ENCODE data around the gene PRKCH.
A peak's percentile ranks its signal among the peaks of the same experiment; 100 is the strongest.

The PRKCH gene

DNA sequence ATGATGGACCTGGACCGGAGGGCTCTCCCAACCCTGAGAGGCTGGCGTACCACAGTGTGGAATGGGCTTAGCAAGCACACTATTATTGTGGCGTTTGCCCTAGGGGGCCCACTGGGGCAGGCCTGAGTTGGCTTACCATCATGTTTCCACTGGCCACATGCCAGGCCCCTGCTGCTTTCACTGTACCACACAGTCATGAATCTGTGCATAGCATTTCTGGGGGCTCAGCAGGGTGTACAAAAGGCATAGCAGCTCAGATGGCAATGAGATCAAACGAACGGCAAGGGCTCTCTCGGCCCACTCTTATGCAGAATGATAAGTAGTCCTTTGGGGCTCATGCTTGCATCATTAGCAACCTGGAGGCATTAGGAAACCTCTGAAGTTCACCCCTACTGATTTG, 236.9 kb downstream of the PRKCH start (continued):
- TF ChIP-seq, protein P1, sequence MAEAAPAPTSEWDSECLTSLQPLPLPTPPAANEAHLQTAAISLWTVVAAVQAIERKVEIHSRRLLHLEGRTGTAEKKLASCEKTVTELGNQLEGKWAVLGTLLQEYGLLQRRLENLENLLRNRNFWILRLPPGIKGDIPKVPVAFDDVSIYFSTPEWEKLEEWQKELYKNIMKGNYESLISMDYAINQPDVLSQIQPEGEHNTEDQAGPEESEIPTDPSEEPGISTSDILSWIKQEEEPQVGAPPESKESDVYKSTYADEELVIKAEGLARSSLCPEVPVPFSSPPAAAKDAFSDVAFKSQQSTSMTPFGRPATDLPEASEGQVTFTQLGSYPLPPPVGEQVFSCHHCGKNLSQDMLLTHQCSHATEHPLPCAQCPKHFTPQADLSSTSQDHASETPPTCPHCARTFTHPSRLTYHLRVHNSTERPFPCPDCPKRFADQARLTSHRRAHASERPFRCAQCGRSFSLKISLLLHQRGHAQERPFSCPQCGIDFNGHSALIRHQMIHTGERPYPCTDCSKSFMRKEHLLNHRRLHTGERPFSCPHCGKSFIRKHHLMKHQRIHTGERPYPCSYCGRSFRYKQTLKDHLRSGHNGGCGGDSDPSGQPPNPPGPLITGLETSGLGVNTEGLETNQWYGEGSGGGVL (tag by site-specific recombination; IDR thresholded peaks at IDR 0.05): 0 out of 2 replicates have a peak, but pooled peaks have one; percentile 35
- TF ChIP-seq ZNF292 (tag by site-specific recombination; IDR thresholded peaks at IDR 0.05; ENCODE audit: borderline replicate concordance, low read depth) (no peak), FEZF1 (tag by site-specific recombination; IDR thresholded peaks at IDR 0.05) (peak; percentile 98), SCRT1 (tag by site-specific recombination; IDR thresholded peaks at IDR 0.05; ENCODE audit: borderline replicate concordance) (no peak), ZNF223 (tag by site-specific recombination; IDR thresholded peaks at IDR 0.05) (no peak), ZNF792 (tag by site-specific recombination; IDR thresholded peaks at IDR 0.05) (no peak), ZNF311 (tag by site-specific recombination; IDR thresholded peaks at IDR 0.05; ENCODE audit: borderline replicate concordance) (no peak), ZSCAN16 (tag by site-specific recombination; IDR thresholded peaks at IDR 0.05) (peak; percentile 73), TRIM28 (IDR thresholded peaks at IDR 0.05; ENCODE audit: borderline replicate concordance, low read length) (no peak), ZNF169 (tag by site-specific recombination; IDR thresholded peaks at IDR 0.05) (no peak), ZXDB (tag by site-specific recombination; IDR thresholded peaks at IDR 0.05) (peak; percentile 92), KLF1 (tag by site-specific recombination; IDR thresholded peaks at IDR 0.05) (no peak), ZNF416 (tag by site-specific recombination; IDR thresholded peaks at IDR 0.05) (no peak), ZBTB21 (tag by site-specific recombination; IDR thresholded peaks at IDR 0.05) (peak; percentile 84), ZNF157 (tag by site-specific recombination; IDR thresholded peaks at IDR 0.05) (no peak), KLF16 (tag by site-specific recombination; IDR thresholded peaks at IDR 0.05) (no peak), SP2 (tag by site-specific recombination; IDR thresholded peaks at IDR 0.05) (no peak), KLF9 (tag by site-specific recombination; IDR thresholded peaks at IDR 0.05; ENCODE audit: low read depth) (no peak), ZFP37 (tag by site-specific recombination; IDR thresholded peaks at IDR 0.05) (no peak), ZNF830 (tag by site-specific recombination; IDR thresholded peaks at IDR 0.05; ENCODE audit: low read depth) (no peak), ZNF623 (tag by site-specific recombination; IDR thresholded peaks at IDR 0.05) (no peak), WT1 (tag by site-specific recombination; IDR thresholded peaks at IDR 0.05) (peak; percentile 46; the same call in 1 of the 2 replicates), ZNF664 (tag by site-specific recombination; IDR thresholded peaks at IDR 0.05) (no peak), PRDM1 (tag by site-specific recombination; IDR thresholded peaks at IDR 0.05) (no peak), ZFHX2 (tag by site-specific recombination; conservative IDR thresholded peaks at IDR 0.05) (peak; percentile 35; the same call in 1 of the 2 replicates)
- TF ChIP-seq, protein P2, sequence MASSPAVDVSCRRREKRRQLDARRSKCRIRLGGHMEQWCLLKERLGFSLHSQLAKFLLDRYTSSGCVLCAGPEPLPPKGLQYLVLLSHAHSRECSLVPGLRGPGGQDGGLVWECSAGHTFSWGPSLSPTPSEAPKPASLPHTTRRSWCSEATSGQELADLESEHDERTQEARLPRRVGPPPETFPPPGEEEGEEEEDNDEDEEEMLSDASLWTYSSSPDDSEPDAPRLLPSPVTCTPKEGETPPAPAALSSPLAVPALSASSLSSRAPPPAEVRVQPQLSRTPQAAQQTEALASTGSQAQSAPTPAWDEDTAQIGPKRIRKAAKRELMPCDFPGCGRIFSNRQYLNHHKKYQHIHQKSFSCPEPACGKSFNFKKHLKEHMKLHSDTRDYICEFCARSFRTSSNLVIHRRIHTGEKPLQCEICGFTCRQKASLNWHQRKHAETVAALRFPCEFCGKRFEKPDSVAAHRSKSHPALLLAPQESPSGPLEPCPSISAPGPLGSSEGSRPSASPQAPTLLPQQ (tag by site-specific recombination; IDR thresholded peaks at IDR 0.05): peak; percentile 98
- TF ChIP-seq, protein P3, sequence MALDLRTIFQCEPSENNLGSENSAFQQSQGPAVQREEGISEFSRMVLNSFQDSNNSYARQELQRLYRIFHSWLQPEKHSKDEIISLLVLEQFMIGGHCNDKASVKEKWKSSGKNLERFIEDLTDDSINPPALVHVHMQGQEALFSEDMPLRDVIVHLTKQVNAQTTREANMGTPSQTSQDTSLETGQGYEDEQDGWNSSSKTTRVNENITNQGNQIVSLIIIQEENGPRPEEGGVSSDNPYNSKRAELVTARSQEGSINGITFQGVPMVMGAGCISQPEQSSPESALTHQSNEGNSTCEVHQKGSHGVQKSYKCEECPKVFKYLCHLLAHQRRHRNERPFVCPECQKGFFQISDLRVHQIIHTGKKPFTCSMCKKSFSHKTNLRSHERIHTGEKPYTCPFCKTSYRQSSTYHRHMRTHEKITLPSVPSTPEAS (tag by site-specific recombination; IDR thresholded peaks at IDR 0.05): no peak
- TF ChIP-seq, protein P4, sequence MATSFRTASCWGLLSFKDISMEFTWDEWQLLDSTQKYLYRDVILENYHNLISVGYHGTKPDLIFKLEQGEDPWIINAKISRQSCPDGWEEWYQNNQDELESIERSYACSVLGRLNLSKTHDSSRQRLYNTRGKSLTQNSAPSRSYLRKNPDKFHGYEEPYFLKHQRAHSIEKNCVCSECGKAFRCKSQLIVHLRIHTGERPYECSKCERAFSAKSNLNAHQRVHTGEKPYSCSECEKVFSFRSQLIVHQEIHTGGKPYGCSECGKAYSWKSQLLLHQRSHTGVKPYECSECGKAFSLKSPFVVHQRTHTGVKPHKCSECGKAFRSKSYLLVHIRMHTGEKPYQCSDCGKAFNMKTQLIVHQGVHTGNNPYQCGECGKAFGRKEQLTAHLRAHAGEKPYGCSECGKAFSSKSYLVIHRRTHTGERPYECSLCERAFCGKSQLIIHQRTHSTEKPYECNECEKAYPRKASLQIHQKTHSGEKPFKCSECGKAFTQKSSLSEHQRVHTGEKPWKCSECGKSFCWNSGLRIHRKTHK (tag by site-specific recombination; IDR thresholded peaks at IDR 0.05): no peak
- TF ChIP-seq, protein P5, sequence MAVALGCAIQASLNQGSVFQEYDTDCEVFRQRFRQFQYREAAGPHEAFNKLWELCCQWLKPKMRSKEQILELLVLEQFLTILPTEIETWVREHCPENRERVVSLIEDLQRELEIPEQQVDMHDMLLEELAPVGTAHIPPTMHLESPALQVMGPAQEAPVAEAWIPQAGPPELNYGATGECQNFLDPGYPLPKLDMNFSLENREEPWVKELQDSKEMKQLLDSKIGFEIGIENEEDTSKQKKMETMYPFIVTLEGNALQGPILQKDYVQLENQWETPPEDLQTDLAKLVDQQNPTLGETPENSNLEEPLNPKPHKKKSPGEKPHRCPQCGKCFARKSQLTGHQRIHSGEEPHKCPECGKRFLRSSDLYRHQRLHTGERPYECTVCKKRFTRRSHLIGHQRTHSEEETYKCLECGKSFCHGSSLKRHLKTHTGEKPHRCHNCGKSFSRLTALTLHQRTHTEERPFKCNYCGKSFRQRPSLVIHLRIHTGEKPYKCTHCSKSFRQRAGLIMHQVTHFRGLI (tag by site-specific recombination; IDR thresholded peaks at IDR 0.05): no peak; the same call in 1 of the 2 replicates
- TF ChIP-seq, protein P6, sequence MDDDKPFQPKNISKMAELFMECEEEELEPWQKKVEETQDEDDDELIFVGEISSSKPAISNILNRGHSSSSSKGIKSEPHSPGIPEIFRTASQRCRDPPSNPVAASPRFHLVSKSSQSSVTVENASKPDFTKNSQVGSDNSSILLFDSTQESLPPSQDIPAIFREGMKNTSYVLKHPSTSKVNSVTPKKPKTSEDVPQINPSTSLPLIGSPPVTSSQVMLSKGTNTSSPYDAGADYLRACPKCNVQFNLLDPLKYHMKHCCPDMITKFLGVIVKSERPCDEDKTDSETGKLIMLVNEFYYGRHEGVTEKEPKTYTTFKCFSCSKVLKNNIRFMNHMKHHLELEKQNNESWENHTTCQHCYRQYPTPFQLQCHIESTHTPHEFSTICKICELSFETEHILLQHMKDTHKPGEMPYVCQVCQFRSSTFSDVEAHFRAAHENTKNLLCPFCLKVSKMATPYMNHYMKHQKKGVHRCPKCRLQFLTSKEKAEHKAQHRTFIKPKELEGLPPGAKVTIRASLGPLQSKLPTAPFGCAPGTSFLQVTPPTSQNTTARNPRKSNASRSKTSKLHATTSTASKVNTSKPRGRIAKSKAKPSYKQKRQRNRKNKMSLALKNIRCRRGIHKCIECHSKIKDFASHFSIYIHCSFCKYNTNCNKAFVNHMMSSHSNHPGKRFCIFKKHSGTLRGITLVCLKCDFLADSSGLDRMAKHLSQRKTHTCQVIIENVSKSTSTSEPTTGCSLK (tag by site-specific recombination; IDR thresholded peaks at IDR 0.05): no peak
- TF ChIP-seq, protein P7, sequence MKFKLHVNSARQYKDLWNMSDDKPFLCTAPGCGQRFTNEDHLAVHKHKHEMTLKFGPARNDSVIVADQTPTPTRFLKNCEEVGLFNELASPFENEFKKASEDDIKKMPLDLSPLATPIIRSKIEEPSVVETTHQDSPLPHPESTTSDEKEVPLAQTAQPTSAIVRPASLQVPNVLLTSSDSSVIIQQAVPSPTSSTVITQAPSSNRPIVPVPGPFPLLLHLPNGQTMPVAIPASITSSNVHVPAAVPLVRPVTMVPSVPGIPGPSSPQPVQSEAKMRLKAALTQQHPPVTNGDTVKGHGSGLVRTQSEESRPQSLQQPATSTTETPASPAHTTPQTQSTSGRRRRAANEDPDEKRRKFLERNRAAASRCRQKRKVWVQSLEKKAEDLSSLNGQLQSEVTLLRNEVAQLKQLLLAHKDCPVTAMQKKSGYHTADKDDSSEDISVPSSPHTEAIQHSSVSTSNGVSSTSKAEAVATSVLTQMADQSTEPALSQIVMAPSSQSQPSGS (tag by site-specific recombination; IDR thresholded peaks at IDR 0.05; ENCODE audit: low read depth): no peak
